MM.1S (cell line): Measurements from ENCODE around the gene LTV1.

ENCODE experiments used
- CTCF ChIP-seq: fragments of 300-600 bp; sonication (generic); IDR thresholded peaks from 2 replicates; pipeline ENCODE4 v1.5.1; 2016; ENCODE audit warnings: antibody characterized with exemption, low read length, mixed read lengths
- EZH2 ChIP-seq: fragments of 300-600 bp; sonication (generic); optimal IDR thresholded peaks from 2 replicates; pipeline ENCODE3; 2017; ENCODE audit warnings: low read depth, mild to moderate bottlenecking, antibody characterized with exemption, low read length, mixed read lengths
- EZH2phosphoT487 ChIP-seq: fragments of 300-600 bp; sonication (generic); IDR thresholded peaks from 2 replicates; pipeline ENCODE4 v1.6.1; 2018; ENCODE audit warnings: antibody characterized with exemption, low read length

GRCh38 chr6:143803769-143804568 is 39.2 kb upstream of the LTV1 start:
- no peak for TF ChIP-seq CTCF
- no peak for TF ChIP-seq EZH2phosphoT487
- no peak for TF ChIP-seq EZH2
